Loucy (cell line): Measurements from ENCODE around the gene SYNGR1.

ENCODE experiments used
- H2AFZ ChIP-seq: fragments of 200-600 bp; sonication (generic); 2 replicates; pipeline ENCODE4 v1.6.0; 2016; ENCODE audit warnings: antibody characterized with exemption, mild to moderate bottlenecking, low read length, moderate library complexity
- H3F3A ChIP-seq: fragments of 200-600 bp; 2 replicates; pipeline ENCODE4 v1.6.0; 2016; ENCODE audit warnings: antibody characterized with exemption, low read depth, mild to moderate bottlenecking
- H3K27me3 ChIP-seq: fragments of 200-600 bp; sonication (generic); 2 replicates; pipeline ENCODE4 v1.6.1; 2014; ENCODE audit warnings: low read length, mild to moderate bottlenecking; ENCODE audit not compliant: insufficient read depth, poor library complexity, severe bottlenecking
- H3K36me3 ChIP-seq: fragments of 200-600 bp; sonication (generic); 2 replicates; pipeline ENCODE4 v1.6.1; 2016; ENCODE audit warnings: low read length; ENCODE audit not compliant: insufficient read depth
- H3K4me1 ChIP-seq: fragments of 200-600 bp; sonication (generic); 2 replicates; pipeline ENCODE4 v1.5.1; 2014; ENCODE audit warnings: low read length, mild to moderate bottlenecking; ENCODE audit not compliant: insufficient read depth, poor library complexity, severe bottlenecking
- H3K4me2 ChIP-seq: fragments of 200-600 bp; sonication (generic); 2 replicates; pipeline ENCODE4 v1.6.0; 2014; ENCODE audit warnings: antibody characterized with exemption, low read length, low read depth, mild to moderate bottlenecking; ENCODE audit not compliant: poor library complexity, severe bottlenecking
- H3K4me3 ChIP-seq: fragments of 200-600 bp; sonication (generic); 2 replicates; pipeline ENCODE4 v1.5.1; 2014; ENCODE audit warnings: low read length, mild to moderate bottlenecking, mixed read lengths; ENCODE audit not compliant: poor library complexity, severe bottlenecking
- H3K79me2 ChIP-seq: fragments of 200-600 bp; sonication (generic); 2 replicates; pipeline ENCODE4 v1.6.1; 2014; ENCODE audit warnings: low read length; ENCODE audit not compliant: insufficient read depth
- H3K9ac ChIP-seq: fragments of 200-600 bp; sonication (generic); 2 replicates; pipeline ENCODE4 v1.6.0; 2014; ENCODE audit warnings: mild to moderate bottlenecking, low read depth, low read length, moderate library complexity; ENCODE audit not compliant: poor library complexity, severe bottlenecking
- H3K9me2 ChIP-seq: fragments of 200-600 bp; sonication (generic); replicated peaks from 2 replicates; pipeline ENCODE4 v1.6.1; 2016; ENCODE audit warnings: low read depth, low read length, mixed read lengths
- H3K9me3 ChIP-seq: fragments of 200-600 bp; sonication (generic); 2 replicates; pipeline ENCODE4 v1.6.1; 2014; ENCODE audit warnings: mild to moderate bottlenecking, antibody characterized with exemption, low read length, low read depth; ENCODE audit not compliant: insufficient read depth
- H4K20me1 ChIP-seq: fragments of 200-600 bp; sonication (generic); 2 replicates; pipeline ENCODE4 v1.6.0; 2014; ENCODE audit warnings: antibody characterized with exemption, low read length, mild to moderate bottlenecking; ENCODE audit not compliant: insufficient read depth, poor library complexity, severe bottlenecking
- CTCF ChIP-seq: fragments of 200-600 bp; sonication (generic); conservative IDR thresholded peaks from 2 replicates; pipeline ENCODE4 v1.5.1; 2014; ENCODE audit warnings: mild to moderate bottlenecking, antibody characterized with exemption, low read length
- EZH2phosphoT487 ChIP-seq: fragments of 200-600 bp; IDR thresholded peaks from 2 replicates; pipeline ENCODE4 v1.6.1; 2018; ENCODE audit warnings: antibody characterized with exemption, mild to moderate bottlenecking, moderate library complexity, borderline replicate concordance

The SYNGR1 gene

GRCh38 chr22:39363751-39364515 is 14.1 kb downstream of the SYNGR1 start:
- Histone ChIP-seq H3K4me2 (no peak overlapping the region), H3K9me3 (no peaks in the 10 kb centered on the region), H3K36me3 (no peaks in the 10 kb centered on the region), H2AFZ (no peak overlapping the region), H4K20me1 (no peaks in the 10 kb centered on the region), H3K9ac (no peak overlapping the region), H3K9me2 (no peaks in the 10 kb centered on the region), H3K79me2 (no peaks in the 10 kb centered on the region; the same call in 1 of the 2 replicates), H3K4me1 (peaks cover 7% of the 10 kb centered on the region), H3F3A (no peaks in the 10 kb centered on the region), H3K4me3 (no peak overlapping the region), H3K27me3 (no peaks in the 10 kb centered on the region)
- no peak for TF ChIP-seq CTCF
- no peak for TF ChIP-seq EZH2phosphoT487

- Histone ChIP-seq H3K4me2 (no peak overlapping the region), H3K4me3 (no peak overlapping the region), H3K36me3 (no peaks in the 10 kb centered on the region), H3K79me2 (no peaks in the 10 kb centered on the region; the same call in 1 of the 2 replicates), H3K9me3 (no peaks in the 10 kb centered on the region), H3F3A (no peaks in the 10 kb centered on the region), H3K9ac (no peak overlapping the region), H4K20me1 (no peaks in the 10 kb centered on the region), H3K4me1 (peaks cover 7% of the 10 kb centered on the region), H2AFZ (no peak overlapping the region), H3K9me2 (no peaks in the 10 kb centered on the region), H3K27me3 (no peaks in the 10 kb centered on the region)
- no peak for TF ChIP-seq EZH2phosphoT487
- TF ChIP-seq CTCF = no peak
These were observed 15.1 kb downstream of the SYNGR1 start for GRCh38 chr22:39364714-39365491.

GRCh38 chr22:39365492-39365780 is 15.6 kb downstream of the SYNGR1 start:
- Histone ChIP-seq H3K79me2 (no peaks in the 10 kb centered on the region; the same call in 1 of the 2 replicates), H3K4me3 (no peak overlapping the region), H3K9me2 (no peaks in the 10 kb centered on the region), H3K36me3 (no peaks in the 10 kb centered on the region), H4K20me1 (no peaks in the 10 kb centered on the region), H3K9me3 (no peaks in the 10 kb centered on the region), H2AFZ (no peak overlapping the region), H3F3A (no peaks in the 10 kb centered on the region), H3K9ac (no peak overlapping the region), H3K4me2 (no peak overlapping the region), H3K27me3 (no peaks in the 10 kb centered on the region), H3K4me1 (peaks cover 7% of the 10 kb centered on the region)
- TF ChIP-seq EZH2phosphoT487 = no peak
- no peak for TF ChIP-seq CTCF
